Endothelial cell of umbilical vein (primary cell): Measurements from ENCODE around the gene SPIRE1. TPM values are rescaled to one million over a fixed set of nuclear protein-coding genes. Genes with fewer than 3 reads are reported as not detected.

ENCODE experiments used
- BruUV-seq: library from RNA; stranded (reverse); fragments of 400-500 nt; replicated peaks from 2 replicates; lab custom pipeline; 2021; lab: Mats Ljungman, UMichigan
- CTCF ChIA-PET: fragments of 300-600, 350-600 bp; sonication (Branson Sonifier 250); formaldehyde crosslinking; loops from one replicate; lab custom pipeline; 2021; ENCODE audit warnings: antibody characterized with exemption, inconsistent platforms; lab: Charles Lee
- POLR2A ChIA-PET: fragments of 300-600, 350-600 bp; sonication (Branson Sonifier 250); formaldehyde crosslinking; loops from one replicate; lab custom pipeline; 2021; ENCODE audit warnings: antibody characterized with exemption, inconsistent platforms; lab: Charles Lee
- DNase-seq: peaks from one replicate; pipeline ENCODE4 v3.0.0-alpha.2; 2011; ENCODE audit warnings: low read depth, low spot score
- FAIRE-seq: peaks from 2 replicates; lab custom pipeline; 2011; peaks lifted over from hg19 to GRCh38; lab: Jason Lieb, UNC
- H2AFZ ChIP-seq: 2 replicates; pipeline ENCODE4 v1.6.0; 2012; ENCODE audit warnings: low read depth, low read length, control low read depth, inconsistent platforms
- H3K27ac ChIP-seq: 2 replicates; pipeline ENCODE4 v1.5.1; 2011; ENCODE audit warnings: low read depth, mild to moderate bottlenecking, control low read depth, low read length, moderate library complexity; ENCODE audit not compliant: insufficient read depth
- H3K27me3 ChIP-seq, 2 experiments: 2 replicates each; pipeline versions ENCODE4 v1.6.0 to v1.6.1; 2011; ENCODE audit warnings: low read length in 2 of 2, mixed read lengths in 1 of 2; ENCODE audit not compliant: control insufficient read depth in 2 of 2, insufficient read depth in 2 of 2
- H3K36me3 ChIP-seq, 2 experiments: 2 replicates in 1 of 2; 3 replicates in 1 of 2; pipeline ENCODE4 v1.5.1; 2011; ENCODE audit warnings: low read length in 2 of 2, mild to moderate bottlenecking in 1 of 2, moderate library complexity in 1 of 2; ENCODE audit not compliant: control insufficient read depth in 2 of 2, insufficient read depth in 2 of 2; ENCODE audit errors: extremely low read depth in 1 of 2
- H3K4me1 ChIP-seq: 3 replicates; pipeline ENCODE4 v1.5.1; 2011; ENCODE audit warnings: mild to moderate bottlenecking, low read length; ENCODE audit not compliant: control insufficient read depth, insufficient read depth; ENCODE audit errors: extremely low read depth
- H3K4me2 ChIP-seq: 2 replicates; pipeline ENCODE4 v1.6.1; 2011; ENCODE audit warnings: low read length, control low read depth, mixed read lengths; ENCODE audit not compliant: insufficient read depth
- H3K4me3 ChIP-seq, 3 experiments: fragments of 200-600 bp in 1 of 3; sonication (generic), shearing (Covaris generic) in 1 of 3; replicated peaks in 1 of 3; 2 replicates each; pipeline ENCODE4 v1.5.1; 2011 to 2016; ENCODE audit warnings: control low read depth in 3 of 3, low read length in 3 of 3, mild to moderate bottlenecking in 2 of 3, inconsistent platforms in 1 of 3, low read depth in 1 of 3, moderate library complexity in 1 of 3; ENCODE audit not compliant: insufficient read depth in 1 of 3
- H3K79me2 ChIP-seq: 2 replicates; pipeline ENCODE4 v1.6.0; 2012; ENCODE audit warnings: low read length, inconsistent platforms; ENCODE audit not compliant: control insufficient read depth, insufficient read depth
- H3K9ac ChIP-seq: replicated peaks from 2 replicates; pipeline ENCODE3; 2011; ENCODE audit warnings: low read length, control low read depth; ENCODE audit not compliant: insufficient read depth; ENCODE audit errors: extremely low read depth
- H3K9me1 ChIP-seq: replicated peaks from 3 replicates; pipeline ENCODE4 v1.6.0; 2011; ENCODE audit warnings: mild to moderate bottlenecking, low read length; ENCODE audit not compliant: control insufficient read depth, insufficient read depth; ENCODE audit errors: extremely low read depth
- H3K9me3 ChIP-seq: replicated peaks from 2 replicates; pipeline ENCODE4 v1.5.1; 2012; ENCODE audit warnings: low read length, inconsistent platforms; ENCODE audit not compliant: control insufficient read depth, insufficient read depth
- H4K20me1 ChIP-seq: replicated peaks from 2 replicates; pipeline ENCODE3; 2011; ENCODE audit warnings: mild to moderate bottlenecking, low read length; ENCODE audit not compliant: control insufficient read depth, insufficient read depth; ENCODE audit errors: extremely low read depth
- EZH2 ChIP-seq: IDR thresholded peaks from 2 replicates; pipeline ENCODE4 v1.6.1; 2012; ENCODE audit warnings: borderline replicate concordance, low read depth, mild to moderate bottlenecking, moderate library complexity, low read length, inconsistent platforms; ENCODE audit not compliant: severe bottlenecking
- FOS ChIP-seq: IDR thresholded peaks from 2 replicates; pipeline ENCODE4 v1.6.1; 2011; ENCODE audit warnings: mild to moderate bottlenecking, low read length, moderate library complexity, borderline replicate concordance; ENCODE audit not compliant: insufficient read depth
- GATA2 ChIP-seq: IDR thresholded peaks from 2 replicates; pipeline ENCODE4 v1.7.0; 2011; ENCODE audit warnings: low read depth, mild to moderate bottlenecking, moderate library complexity, mixed read lengths, low read length; ENCODE audit not compliant: insufficient read length, insufficient read depth
- JUN ChIP-seq: IDR thresholded peaks from 2 replicates; pipeline ENCODE4 v1.6.1; 2011; ENCODE audit warnings: borderline replicate concordance, low read depth; ENCODE audit not compliant: insufficient read length, insufficient read depth
- MYC ChIP-seq: IDR thresholded peaks from one replicate; pipeline ENCODE4 v1.6.1; 2011; ENCODE audit warnings: mild to moderate bottlenecking, low read depth, low read length
- POLR2A ChIP-seq: IDR thresholded peaks from 2 replicates; pipeline ENCODE4 v1.6.1; 2012; ENCODE audit warnings: low read depth, mild to moderate bottlenecking, control low read depth, low read length
- POLR2AphosphoS5 ChIP-seq: IDR thresholded peaks from 2 replicates; pipeline ENCODE4 v1.6.1; 2012; ENCODE audit warnings: low read depth, mild to moderate bottlenecking, control low read depth, low read length, moderate library complexity; ENCODE audit not compliant: insufficient read depth
- dilution Hi-C: fragments of 300-500 bp; cut with MboI; formaldehyde crosslinking; loops from one replicate; pipeline ENCODE4 v1.15.0; 2019; ENCODE audit warnings: low sequenced_read_pairs; ENCODE audit not compliant: extremely low pct_ligation_motif_present
- intact Hi-C: fragments of 100-400 bp; cut with micrococcal nuclease; formaldehyde crosslinking; loops from one replicate; pipeline ENCODE4 v1.10.0; 2022
- polyA plus RNA-seq, 4 experiments: library from polyadenylated mRNA; depleted of rRNA in 3 of 4; stranded (reverse) in 3 of 4; unstranded in 1 of 4; fragments of >200 nt; gene quantifications; 2 replicates each; pipeline versions ENCODE4 v1.2.1 to v1.2.3, GENCODE V29; 2011 to 2012; ENCODE audit warnings: missing spikeins in 1 of 4
- total RNA-seq: library from RNA; stranded (reverse); gene quantifications from 2 replicates; pipeline ENCODE4 v1.2.3, GENCODE V29; 2021
- TF ChIP-seq, protein P1 (sequence below), 2 donors: IDR thresholded peaks; 1 replicate in 1 of 2; 2 replicates in 1 of 2; pipeline ENCODE4 v1.5.1; 2011; ENCODE audit warnings: low read length in 2 of 2, mild to moderate bottlenecking in 2 of 2, moderate library complexity in 2 of 2, control low read depth in 1 of 2, inconsistent platforms in 1 of 2, low read depth in 1 of 2; ENCODE audit not compliant: insufficient read depth in 1 of 2; ENCODE audit errors: extremely low read depth in 1 of 2
- TF ChIP-seq, protein P2 (sequence below): IDR thresholded peaks from 2 replicates; pipeline ENCODE4 v1.6.1; 2011; ENCODE audit not compliant: insufficient read depth, insufficient read length

Gene SPIRE1
- total and polyA plus RNA-seq, 2 donors (not counting 3 experiments of a cell fraction or from before 2014, with no cell fraction given), result 13.1 to 44.0 TPM

DNA sequence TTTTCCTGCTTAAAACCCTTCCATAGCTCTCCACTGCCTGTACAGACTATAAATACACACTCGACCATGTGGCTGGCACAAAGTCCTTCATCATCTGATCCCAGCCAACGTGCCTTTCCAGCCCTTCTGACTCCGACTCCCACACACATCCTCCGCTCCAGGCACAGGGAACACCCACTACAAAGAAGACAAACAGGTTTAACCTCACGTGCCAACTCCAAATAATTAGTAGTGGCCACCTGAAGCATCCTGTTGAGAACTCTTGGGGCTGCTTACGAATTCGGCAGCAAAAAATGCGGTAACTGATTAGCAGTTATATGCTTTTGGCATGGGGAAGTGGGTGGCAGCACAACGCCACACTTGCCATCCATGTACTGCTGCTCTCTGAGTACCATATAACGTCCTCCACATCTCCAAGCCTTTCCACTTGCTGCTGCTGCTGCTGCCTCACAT lies 12.1 kb downstream of the SPIRE1 start:
- H3K4me3 ChIP-seq, result no peak overlapping the region
- no peak overlapping the region for H2AFZ ChIP-seq
- peaks cover 89% of the 10 kb centered on the region for H3K79me2 ChIP-seq
- peaks cover 0 to 2% of the 10 kb centered on the region in 2 experiments for H3K36me3 ChIP-seq
- TF ChIP-seq, protein P1, sequence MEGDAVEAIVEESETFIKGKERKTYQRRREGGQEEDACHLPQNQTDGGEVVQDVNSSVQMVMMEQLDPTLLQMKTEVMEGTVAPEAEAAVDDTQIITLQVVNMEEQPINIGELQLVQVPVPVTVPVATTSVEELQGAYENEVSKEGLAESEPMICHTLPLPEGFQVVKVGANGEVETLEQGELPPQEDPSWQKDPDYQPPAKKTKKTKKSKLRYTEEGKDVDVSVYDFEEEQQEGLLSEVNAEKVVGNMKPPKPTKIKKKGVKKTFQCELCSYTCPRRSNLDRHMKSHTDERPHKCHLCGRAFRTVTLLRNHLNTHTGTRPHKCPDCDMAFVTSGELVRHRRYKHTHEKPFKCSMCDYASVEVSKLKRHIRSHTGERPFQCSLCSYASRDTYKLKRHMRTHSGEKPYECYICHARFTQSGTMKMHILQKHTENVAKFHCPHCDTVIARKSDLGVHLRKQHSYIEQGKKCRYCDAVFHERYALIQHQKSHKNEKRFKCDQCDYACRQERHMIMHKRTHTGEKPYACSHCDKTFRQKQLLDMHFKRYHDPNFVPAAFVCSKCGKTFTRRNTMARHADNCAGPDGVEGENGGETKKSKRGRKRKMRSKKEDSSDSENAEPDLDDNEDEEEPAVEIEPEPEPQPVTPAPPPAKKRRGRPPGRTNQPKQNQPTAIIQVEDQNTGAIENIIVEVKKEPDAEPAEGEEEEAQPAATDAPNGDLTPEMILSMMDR (IDR thresholded peaks at IDR 0.05; ENCODE audit: extremely low read depth in 1 of 2, insufficient read depth in 1 of 2, low read depth in 1 of 2, low read length in 2 of 2), result no peak
- TF ChIP-seq MYC (no peak), FOS (no peak), GATA2 (no peak), JUN (no peak), POLR2A (no peak), EZH2 (no peak), POLR2AphosphoS5 (no peak)
- TF ChIP-seq, protein P2, sequence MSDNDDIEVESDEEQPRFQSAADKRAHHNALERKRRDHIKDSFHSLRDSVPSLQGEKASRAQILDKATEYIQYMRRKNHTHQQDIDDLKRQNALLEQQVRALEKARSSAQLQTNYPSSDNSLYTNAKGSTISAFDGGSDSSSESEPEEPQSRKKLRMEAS, result no peak
- no peak overlapping the region for H3K27ac ChIP-seq
- no peak overlapping the region for H3K9ac ChIP-seq
- intact Hi-C loops (no loop called here), dilution Hi-C loops (no loop called here)
- H3K9me3 ChIP-seq, result no peaks in the 10 kb centered on the region
- POLR2A ChIA-PET, result no interaction called here
- no TSS peak for BruUV-seq
- DNase-seq, result peak; percentile 54
- H3K4me1 ChIP-seq, result peaks cover 14% of the 10 kb centered on the region
- no peaks in the 10 kb centered on the region for H3K9me1 ChIP-seq
- FAIRE-seq, result no peak
- CTCF ChIA-PET, result interaction anchor here (1.2 kb wide), 1 partner anchor 318 kb away, joined by 3 read pairs; no protein-coding TSS in a partner anchor
- H3K4me2 ChIP-seq, result no peak overlapping the region
- H4K20me1 ChIP-seq, result no peaks in the 10 kb centered on the region
- no peaks in the 10 kb centered on the region for H3K27me3 ChIP-seq
